ENCODE measurements around the gene PTCRA.
"Not testable (repeated sequence)": the region's sequence is repeated elsewhere in the genome, so short reads cannot be mapped to it uniquely, and the experiment has no call there.

PTCRA gene

GRCh38 chr6:42904467-42904866 lies 11.4 kb upstream of the PTCRA start:
- DNase-seq = no peak

- no peak for DNase-seq
Observed at GRCh38 chr6:42907336-42907735, 8.5 kb upstream of the PTCRA start.

GRCh38 chr6:42909835-42910234 lies 6.0 kb upstream of the PTCRA start:
- no peak for DNase-seq

GRCh38 chr6:42911171-42912021 lies 4.5 kb upstream of the PTCRA start:
- peak; percentile 71 for DNase-seq

GRCh38 chr6:42914546-42914945 lies 1.3 kb upstream of the PTCRA start:
- DNase-seq = no peak

- no peak for DNase-seq
Observed at GRCh38 chr6:42916288-42916687, 435 bp downstream of the PTCRA start.

- no peak for DNase-seq
Observed at GRCh38 chr6:42921801-42922200, 5.9 kb downstream of the PTCRA start.

GRCh38 chr6:42923666-42924065 lies 7.8 kb downstream of the PTCRA start:
- DNase-seq = no peak

GRCh38 chr6:42925248-42925857 lies 9.5 kb downstream of the PTCRA start:
- no peak for DNase-seq

- peak; percentile 98 for DNase-seq
Observed at GRCh38 chr6:42928986-42929820, 13.3 kb downstream of the PTCRA start, which contains the start of gene CNPY3. TSS of gene CNPY3 (plus strand) at chr6:42929480. CDS start at chr6:42929571, 91 bp downstream.

GRCh38 chr6:42929821-42930360 lies 14.0 kb downstream of the PTCRA start:
- peak; percentile 87 for DNase-seq

GRCh38 chr6:42932412-42932811 lies 16.6 kb downstream of the PTCRA start:
- no peak for DNase-seq

GRCh38 chr6:42933205-42933604 lies 17.4 kb downstream of the PTCRA start:
- DNase-seq = no peak

GRCh38 chr6:42935322-42935721 lies 19.5 kb downstream of the PTCRA start:
- no peak for DNase-seq

- DNase-seq = no peak
Observed at GRCh38 chr6:42936398-42936797, 20.5 kb downstream of the PTCRA start.

- no peak for DNase-seq
Observed at GRCh38 chr6:42937548-42938427, 21.9 kb downstream of the PTCRA start.

- DNase-seq = no peak
Observed at GRCh38 chr6:42938428-42938796, 22.6 kb downstream of the PTCRA start.

- DNase-seq = no peak
Observed at GRCh38 chr6:42938987-42939809, 23.3 kb downstream of the PTCRA start.

GRCh38 chr6:42939810-42940167 lies 23.9 kb downstream of the PTCRA start:
- no peak for DNase-seq

GRCh38 chr6:42940493-42941045 lies 24.7 kb downstream of the PTCRA start:
- DNase-seq = no peak

GRCh38 chr6:42941356-42941755 lies 25.5 kb downstream of the PTCRA start:
- DNase-seq = not testable (repeated sequence)
